ENCODE data around the gene TMPRSS13.

The TMPRSS13 gene

DNA sequence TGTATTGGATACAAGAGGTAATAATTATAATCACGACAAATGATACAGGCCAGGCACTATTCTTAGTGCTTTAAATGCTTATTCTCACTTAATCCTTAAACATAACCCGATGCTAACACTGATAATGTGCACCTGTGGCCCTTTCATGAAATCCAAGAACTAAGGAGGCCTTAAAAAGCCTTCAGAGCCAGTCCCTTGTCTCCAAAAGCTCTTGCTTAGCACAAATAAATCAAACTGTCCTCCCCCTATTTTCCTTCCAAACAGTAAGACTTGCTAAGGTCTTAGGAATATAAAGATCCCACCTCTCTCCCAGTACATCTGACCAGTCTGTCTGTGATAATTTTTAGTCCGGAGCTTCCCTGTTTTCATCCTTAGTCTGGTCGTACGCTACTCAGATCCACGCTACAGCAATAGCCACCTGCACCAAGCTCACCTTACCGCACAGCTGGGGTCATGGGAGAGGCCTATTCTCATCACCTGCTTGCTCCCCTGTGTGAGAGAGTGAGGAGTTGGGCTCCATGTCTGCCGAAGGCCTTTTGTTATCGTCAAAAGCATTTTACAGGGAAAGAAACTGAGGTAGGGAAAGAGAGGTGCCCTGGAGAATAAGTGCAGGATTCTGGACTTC is 69.6 kb downstream of the TMPRSS13 start:
- no peaks in the 10 kb centered on the region for H3K36me3 ChIP-seq
- TF ChIP-seq CTCF (IDR thresholded peaks at IDR 0.05): no peak
- no peaks in the 10 kb centered on the region for H3K9me3 ChIP-seq
- no peaks in the 10 kb centered on the region for H3K27me3 ChIP-seq
- no peak overlapping the region for H3K4me3 ChIP-seq (ENCODE audit: low read depth in 1 of 2, low read length in 1 of 2)
- no peak overlapping the region for H3K27ac ChIP-seq
- no peaks in the 10 kb centered on the region for H3K4me1 ChIP-seq (ENCODE audit: control insufficient read depth in 1 of 2, insufficient read depth in 1 of 2, low read depth in 1 of 2, low read length in 1 of 2)

- no peaks in the 10 kb centered on the region for H3K27me3 ChIP-seq
- no peaks in the 10 kb centered on the region for H3K9me3 ChIP-seq
- no peaks in the 10 kb centered on the region for H3K4me1 ChIP-seq (ENCODE audit: control insufficient read depth in 1 of 2, insufficient read depth in 1 of 2, low read depth in 1 of 2, low read length in 1 of 2)
- TF ChIP-seq CTCF (IDR thresholded peaks at IDR 0.05): no peak
- no peaks in the 10 kb centered on the region for H3K36me3 ChIP-seq
- no peak overlapping the region for H3K4me3 ChIP-seq (ENCODE audit: low read depth in 1 of 2, low read length in 1 of 2)
- no peak overlapping the region for H3K27ac ChIP-seq
Measured at GRCh38 chr11:117859061-117859460, 70.1 kb downstream of the TMPRSS13 start.

DNA sequence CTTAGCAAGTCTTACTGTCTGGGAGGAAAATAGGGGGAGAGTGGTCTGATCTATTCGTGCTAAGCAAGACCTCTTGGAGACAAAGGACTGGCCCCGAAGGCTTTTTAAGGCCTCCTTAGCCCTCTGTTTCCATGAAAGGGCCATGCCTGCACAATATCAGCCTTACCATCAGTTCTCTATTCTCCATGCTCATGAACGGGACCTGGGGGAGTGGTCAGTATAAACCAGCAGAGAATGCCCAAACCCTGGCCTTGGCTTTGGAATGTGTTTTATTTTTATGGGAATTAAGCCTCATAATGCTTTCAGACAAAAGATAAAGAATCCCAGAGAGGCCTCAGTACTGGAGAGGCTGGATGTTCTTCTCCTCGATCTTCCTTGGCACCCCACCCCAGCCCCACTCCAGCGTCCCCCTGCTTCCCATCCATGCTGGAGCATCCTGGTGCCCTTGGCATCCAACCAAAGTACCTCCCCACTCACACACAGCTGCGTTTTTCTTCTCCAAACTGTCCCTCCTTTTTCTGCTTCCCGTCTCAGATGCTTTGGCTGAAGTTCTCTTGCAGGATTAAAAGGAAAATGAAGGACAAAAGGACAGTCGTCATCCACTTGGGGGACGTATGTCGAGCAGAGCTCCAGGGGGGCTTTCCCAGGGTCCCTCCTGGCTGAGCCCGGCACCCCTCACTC is 71.3 kb downstream of the TMPRSS13 start:
- Histone ChIP-seq H3K27ac (no peak overlapping the region), H3K27me3 (no peaks in the 10 kb centered on the region), H3K36me3 (no peaks in the 10 kb centered on the region), H3K4me1 (ENCODE audit: control insufficient read depth in 1 of 2, insufficient read depth in 1 of 2, low read depth in 1 of 2, low read length in 1 of 2) (no peaks in the 10 kb centered on the region), H3K9me3 (no peaks in the 10 kb centered on the region), H3K4me3 (ENCODE audit: low read depth in 1 of 2, low read length in 1 of 2) (no peak overlapping the region)
- TF ChIP-seq CTCF (IDR thresholded peaks at IDR 0.05): no peak

GRCh38 chr11:117855912-117856651 is 73.1 kb downstream of the TMPRSS13 start:
- Histone ChIP-seq H3K36me3 (no peaks in the 10 kb centered on the region), H3K4me1 (ENCODE audit: control insufficient read depth in 1 of 2, insufficient read depth in 1 of 2, low read depth in 1 of 2, low read length in 1 of 2) (no peaks in the 10 kb centered on the region), H3K27ac (no peak overlapping the region), H3K4me3 (ENCODE audit: low read depth in 1 of 2, low read length in 1 of 2) (no peak overlapping the region), H3K27me3 (no peaks in the 10 kb centered on the region), H3K9me3 (no peaks in the 10 kb centered on the region)
- no peak for TF ChIP-seq CTCF (IDR thresholded peaks at IDR 0.05)

DNA sequence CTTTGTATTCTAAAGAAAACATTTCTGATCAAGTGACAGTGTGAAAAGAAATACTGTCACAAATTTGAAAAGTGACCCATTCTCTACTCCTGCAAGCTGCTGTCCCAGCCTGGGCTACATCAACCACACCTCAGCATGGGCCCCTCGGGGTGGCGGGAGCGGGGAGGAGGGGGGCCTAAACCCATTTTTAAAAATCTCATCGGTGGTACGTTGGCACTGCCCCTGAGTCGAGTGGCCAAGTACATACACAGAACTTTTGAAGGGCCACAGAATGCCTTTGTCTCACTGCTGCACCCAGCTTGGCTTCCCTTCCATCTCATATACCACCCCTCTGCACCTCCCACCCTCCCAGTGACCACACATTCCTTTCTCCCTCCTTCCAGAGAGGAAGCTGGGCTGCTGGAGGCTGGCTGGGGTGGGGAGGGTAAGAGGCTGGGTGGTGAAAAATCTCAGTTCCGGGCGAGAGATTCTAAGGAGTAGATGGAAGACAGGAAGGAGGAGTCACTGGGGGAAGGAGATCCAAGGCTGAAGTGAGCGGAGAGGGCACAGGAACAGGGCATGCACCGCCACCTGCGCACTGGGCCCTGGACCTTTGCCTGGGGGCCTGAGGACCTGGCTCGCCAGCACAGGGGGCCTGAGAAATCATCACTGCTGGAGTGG is 73.9 kb downstream of the TMPRSS13 start:
- no peaks in the 10 kb centered on the region for H3K4me1 ChIP-seq (ENCODE audit: control insufficient read depth in 1 of 2, insufficient read depth in 1 of 2, low read depth in 1 of 2, low read length in 1 of 2)
- TF ChIP-seq CTCF (IDR thresholded peaks at IDR 0.05): no peak
- H3K27me3 ChIP-seq: no peaks in the 10 kb centered on the region
- H3K27ac ChIP-seq: no peak overlapping the region
- H3K36me3 ChIP-seq: no peaks in the 10 kb centered on the region
- no peak overlapping the region for H3K4me3 ChIP-seq (ENCODE audit: low read depth in 1 of 2, low read length in 1 of 2)
- H3K9me3 ChIP-seq: no peaks in the 10 kb centered on the region
